GM19240 (cell line): ENCODE data around the gene RBCK1.

Source experiments
- DNase-seq: peaks from one replicate; pipeline ENCODE4 v3.0.0; 2011; ENCODE audit warnings: low spot score; ENCODE audit not compliant: insufficient read length

The RBCK1 gene

DNA sequence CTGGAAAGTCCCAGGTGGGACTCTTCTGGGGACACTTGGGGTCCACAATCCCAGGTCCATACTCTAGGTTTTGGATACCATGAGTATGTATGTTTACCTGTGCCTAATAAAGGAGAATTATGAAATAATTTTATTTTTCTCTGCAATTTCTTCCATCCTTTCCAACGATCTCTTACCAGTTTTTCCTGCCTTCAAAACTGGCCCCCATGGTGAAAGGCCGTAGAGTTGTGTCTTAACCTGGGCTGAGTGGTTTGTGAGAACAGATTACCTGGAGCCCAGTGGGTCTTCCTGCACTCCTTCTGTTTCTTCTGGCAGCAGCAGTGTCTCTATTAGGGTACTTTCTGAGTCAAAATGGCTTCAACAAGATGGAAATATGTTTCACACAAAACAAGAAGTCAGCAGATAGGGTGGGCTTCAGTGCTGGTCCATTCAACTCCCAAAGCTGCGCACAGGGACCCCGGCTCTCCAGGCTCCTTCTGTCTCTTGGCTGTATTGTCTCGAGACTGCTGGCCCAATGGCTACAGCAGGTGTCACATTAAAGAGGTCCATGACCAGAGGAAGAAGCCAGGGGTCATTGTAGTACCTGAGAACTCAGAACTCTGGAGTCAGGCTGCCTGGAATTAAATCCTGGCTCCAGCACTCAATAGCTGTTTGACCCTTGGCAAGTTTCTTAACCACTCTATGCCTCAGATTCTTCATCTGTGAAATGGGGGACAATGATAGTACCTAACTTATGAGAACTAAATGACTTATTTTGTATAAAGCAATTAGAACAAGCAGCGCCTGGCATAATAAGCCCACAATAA lies 10.5 kb upstream of the RBCK1 start:
- DNase-seq, result no peak

DNA sequence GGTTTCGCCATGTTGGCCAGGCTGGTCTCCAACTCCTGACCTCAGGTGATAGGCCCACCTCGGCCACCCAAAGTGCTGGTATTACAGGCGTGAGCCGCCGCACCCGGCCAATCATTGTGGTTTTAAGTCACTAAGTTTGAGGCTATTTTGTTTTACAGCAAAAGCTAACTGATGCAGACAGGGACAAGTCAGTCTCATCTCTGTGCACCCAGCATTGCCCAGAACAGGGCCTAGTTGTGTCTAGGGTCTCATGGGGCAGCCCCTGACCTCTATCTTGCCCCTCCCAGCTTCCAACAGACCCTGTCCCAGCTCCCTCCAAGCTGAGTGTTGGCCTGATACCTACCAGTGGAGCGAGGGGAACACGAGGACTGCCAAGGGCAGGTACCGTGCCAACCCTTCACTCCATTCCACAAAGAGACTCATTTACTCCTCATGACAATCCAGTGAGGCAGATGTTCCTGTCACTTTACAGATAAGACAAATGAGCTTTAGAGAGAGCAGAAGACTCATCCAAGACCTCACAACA lies 8.9 kb upstream of the RBCK1 start:
- no peak for DNase-seq

DNA sequence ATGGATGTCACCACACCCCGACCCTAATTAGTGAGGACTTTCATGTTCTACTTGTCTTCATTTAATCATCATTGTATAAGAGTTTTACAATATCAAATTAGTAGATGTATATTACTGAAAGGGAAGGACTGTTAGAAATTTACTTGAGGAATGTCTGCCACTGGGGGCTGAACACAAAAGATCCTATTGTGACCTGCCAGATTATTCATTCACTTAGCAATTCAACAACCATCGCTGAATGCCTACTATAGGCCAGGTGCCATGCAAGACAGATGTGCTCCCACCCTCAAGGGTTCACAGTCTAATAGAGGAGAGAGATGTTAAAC lies 8.0 kb upstream of the RBCK1 start:
- no peak for DNase-seq

DNA sequence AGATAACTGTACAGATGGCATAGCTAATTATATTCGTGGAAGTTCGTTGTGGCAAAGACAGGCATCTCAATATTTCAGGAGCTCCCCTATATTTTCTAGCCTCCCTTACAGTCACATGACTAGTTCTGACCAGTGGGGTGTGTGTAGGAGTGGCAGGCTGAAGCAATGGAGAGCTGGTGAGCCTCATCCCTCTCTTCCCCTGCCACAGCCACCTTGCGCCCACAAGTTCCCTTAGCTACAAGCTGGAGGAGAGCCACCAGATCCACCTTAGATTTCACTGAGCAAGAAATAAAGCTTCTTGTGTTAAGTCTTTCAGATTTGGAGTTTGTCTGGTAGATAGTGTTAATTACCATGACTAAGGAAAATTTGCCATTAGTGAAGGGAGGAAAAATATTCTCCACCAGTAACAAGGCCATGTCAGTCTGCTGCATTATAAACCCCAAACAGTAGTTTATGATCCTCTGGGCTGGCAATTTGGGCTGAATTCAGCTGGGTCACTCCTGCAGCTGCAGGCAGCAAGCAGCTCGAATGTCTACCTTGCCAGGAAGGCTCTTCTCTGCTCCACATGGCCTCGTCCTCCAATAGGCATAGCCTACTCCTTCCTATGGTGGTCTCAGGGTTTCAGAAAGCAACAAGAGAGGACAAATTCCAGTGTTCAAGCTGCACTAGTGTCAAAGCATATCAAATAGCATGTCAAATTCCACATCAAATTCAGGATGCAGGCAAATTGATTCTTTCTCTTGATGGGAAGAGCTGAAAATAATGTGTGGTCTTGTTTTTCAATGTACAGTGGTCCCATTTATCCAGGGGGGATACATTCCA lies 7.4 kb upstream of the RBCK1 start:
- no peak for DNase-seq

DNA sequence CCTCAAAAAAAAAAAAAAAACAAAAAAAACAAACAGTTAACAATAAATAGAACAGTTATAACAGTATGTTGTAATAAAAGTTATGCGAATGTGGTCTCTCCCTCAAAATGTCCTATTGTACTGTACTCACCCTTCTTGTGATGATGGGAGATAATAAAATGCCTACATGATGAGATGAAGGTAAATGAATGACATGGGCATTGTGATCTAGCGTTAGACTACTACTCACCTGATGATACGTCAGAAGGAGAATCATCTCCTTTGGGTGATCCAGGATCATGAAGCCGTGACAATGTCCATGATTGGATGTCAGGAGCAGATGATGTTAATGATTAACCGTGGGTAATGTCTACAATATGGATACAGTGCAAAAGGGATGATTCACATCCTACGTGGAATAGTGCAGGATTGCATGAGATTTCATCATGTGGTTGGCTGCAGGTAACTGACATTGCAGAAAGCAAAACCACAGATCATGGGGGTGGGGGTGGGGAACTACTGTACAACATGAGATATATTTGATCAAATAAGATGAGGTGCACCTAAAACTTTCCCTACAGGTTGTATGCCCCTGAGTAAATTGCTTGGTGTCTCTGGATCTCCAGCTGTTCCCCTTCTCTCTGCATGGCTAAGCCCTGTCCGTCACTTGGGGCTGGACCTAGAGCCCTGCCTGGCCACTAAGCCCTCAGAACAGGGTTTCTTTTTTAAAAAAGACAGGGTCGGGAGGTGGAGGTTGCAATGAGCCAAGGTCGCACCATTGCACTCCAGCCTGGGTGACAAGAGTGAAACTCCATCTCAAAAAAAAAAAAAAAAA lies 6.2 kb upstream of the RBCK1 start:
- no peak for DNase-seq

DNA sequence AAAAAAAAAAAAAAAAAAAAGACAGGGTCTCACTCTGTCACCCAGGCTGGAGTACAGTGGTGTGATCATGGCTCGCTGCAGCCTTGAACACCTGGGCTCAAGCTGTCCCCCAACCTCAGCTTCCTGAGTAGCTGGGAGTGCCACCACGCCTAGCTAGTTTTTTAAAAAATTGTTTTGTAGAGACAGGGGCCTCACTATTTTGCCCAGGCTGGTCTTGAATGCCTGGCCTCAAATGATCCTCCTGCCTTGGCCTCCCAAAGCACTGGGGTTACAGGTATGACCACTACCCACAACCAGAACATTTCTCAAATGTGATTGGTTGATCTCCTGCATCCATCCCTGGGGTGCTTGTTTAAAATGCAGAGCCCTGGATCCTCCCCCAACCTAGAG lies 5.6 kb upstream of the RBCK1 start:
- no peak for DNase-seq

DNA sequence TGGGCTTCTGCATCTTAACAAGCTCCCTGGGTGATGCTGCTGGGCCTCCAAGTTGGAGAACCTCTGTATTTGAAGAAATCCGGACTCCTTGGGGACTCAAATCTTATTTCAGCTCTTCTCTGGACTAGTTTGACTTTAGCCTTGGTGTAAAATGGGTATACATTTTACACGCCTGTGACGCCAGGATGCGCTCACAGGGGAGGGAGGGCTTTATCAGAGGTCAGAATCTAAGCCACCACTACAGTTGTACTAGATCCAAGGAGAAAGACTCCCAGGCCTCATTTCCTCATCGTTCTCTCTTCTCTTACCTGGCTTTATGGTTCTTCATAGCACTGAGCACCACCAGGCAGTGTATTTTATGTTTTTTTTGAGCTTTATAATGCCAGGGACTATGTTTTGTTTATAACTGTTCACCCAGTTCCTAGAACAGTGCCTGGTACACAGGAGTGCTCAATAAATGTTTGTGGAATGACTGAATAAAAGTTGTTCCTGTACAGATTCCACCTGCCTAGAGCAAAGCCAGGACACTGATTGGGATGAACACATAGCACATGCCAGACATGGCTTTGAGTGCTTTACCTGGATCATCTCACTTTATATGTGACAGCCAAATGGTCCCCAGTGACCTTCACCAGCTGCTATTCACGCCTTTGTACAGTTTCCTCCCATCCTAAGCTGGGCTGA lies 5.1 kb upstream of the RBCK1 start:
- DNase-seq, result no peak

DNA sequence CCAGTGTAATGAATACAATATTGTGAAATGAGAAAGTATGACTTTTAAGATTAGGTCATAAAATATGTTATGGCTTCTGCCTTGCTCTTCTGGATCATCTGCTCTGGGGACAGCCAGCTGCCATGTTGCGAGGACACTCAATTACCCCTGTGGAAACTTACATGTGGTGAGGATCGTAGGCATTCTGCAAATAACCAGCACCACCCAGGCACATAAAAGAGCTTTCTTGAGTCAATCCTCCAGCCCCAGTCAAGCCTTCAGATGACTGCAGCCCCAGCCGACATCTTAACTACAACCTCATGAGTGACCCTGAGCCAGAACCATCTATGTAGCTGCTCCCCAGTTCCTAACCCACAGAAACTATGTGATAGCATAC lies 4.5 kb upstream of the RBCK1 start:
- DNase-seq, result no peak

DNA sequence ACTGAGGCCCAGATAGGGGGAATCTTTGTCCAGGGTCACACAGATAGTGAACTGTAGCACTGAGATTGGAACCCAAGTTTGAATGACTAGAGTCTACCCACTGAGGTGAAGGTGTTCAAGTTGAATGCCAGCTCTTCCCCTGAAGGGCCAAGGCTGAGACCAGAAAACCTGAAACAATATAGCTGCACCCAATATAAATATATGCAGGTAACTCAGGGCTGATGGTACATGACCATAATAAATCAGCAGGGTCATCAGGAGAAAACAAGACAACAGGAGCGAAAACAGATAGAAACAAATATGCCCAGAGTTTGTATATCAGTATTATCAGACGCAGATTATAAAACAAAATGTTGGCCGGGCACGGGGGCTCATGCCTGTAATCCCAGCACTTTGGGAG lies 4.0 kb upstream of the RBCK1 start:
- no peak for DNase-seq

DNA sequence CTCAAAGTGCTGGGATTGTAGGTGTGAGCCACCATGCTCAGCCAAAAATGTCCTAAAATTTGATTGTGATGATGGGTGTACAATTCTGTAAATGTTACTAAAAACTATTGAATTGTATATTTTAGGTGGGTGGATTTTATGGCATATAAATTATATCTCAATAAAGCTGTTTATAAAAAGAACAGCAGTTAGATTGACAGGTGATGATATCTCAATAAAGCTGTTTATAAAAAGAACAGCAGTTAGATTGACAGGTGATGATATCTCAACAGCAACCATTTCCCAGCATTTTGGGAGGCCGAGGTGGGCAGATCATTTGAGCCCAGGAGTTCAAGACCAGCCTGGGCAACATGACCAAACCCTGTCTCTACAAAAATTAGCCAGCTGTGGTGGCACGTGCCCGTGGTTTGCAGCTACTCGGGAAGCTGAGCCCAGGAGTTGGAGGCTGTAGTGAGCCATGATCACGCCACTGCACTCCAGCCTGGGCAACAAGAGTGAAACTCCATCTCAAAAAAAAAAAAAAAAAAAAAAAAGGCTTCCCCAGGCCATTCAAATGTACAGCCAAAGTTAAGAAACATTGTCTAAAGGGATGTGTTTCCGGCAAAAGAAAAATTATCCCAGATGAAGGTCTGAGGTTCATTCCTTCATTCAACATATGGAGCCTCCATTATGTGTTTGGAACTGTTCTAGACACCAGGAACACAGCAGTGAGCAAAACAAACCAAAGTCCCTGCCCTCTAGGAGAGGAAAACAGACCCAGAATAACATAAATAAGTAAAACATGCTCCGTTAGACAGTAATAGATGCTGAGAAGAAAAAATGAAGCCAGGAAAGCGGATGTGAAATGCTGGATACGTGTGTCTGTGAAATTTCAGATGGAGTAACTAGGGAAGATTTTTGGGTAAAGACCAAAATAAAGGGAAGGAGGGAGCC lies 1.6 kb upstream of the RBCK1 start:
- no peak for DNase-seq

DNA sequence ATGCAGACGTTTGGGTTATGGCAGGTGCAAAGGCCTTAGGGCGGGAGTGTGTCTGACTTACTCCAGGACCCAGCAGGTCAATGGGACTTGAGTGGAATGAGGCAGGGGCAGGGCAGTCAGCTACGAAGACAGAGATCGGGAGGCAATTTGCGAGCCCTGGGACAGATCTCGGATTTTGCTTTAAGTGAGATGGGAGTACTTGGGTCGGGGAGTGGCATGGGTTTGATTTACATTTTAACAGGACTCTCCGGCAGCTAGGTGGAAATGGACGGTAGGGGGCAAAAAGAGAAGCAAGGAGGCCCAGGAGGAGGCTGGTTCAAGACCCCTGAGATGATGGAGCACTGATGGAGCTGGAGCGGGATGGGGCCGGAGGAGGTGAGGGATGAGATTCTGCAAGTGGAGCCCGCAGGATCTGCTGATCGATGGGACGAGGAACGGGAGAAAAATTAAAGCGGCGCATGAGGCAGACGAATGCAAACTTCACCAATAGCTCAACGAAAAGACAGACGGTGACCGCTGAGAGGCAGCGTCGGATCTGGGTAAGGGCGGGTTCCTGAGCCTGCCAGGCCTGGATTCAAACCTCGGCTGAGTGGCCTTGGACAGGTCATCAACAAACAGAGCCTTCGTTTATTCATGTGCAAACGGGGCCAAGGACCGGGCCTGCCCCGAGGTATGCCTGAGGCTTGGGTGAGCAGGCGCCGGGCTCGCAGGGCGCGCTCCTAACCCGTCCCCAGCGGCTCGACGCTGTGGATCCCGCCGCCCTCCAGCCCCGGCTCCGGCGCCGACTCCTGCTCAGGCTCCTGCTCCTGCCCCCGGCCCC lies 756 bp upstream of the RBCK1 start:
- peak; percentile 86 for DNase-seq

DNA sequence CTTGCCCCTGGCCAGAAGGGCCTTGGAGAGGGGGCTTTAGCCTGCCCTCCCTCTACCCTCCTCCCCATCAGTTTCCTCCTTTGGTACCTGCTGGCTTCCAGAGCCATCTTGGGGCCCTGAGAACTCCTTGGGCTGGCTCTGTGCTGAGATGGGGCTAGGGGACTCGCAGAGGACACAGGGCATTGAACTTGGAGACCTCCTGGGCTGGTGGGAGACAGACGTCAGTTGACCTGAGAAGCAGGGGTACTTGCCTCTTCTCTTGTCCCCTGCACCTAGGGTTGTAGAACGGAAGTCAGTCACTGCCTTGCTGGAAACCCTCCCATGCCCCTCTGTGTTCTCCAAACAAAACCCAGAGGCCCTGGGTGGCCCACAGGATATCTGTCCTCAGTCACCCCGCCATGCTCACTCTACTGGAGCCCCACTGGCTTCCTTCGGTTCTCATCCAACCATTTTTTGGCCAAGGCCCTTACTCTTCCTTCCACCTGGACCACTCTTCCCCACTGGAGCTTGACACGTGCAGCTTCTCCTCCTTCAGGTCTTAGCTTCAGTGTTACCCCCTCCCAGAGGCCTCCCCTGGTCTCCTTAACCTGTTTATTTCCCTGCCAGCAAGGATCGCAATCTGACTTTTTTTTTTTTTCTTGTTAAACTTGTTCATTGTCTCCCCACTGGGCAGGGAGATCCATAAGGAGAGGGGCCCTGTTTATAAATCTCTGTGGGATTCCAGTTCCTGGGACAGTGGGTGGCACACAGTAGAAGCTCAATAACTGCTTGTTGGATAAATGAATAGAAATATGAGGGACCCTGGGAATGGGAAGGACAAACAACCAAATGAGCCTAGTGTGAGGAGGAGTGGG lies 971 bp downstream of the RBCK1 start:
- no peak for DNase-seq

DNA sequence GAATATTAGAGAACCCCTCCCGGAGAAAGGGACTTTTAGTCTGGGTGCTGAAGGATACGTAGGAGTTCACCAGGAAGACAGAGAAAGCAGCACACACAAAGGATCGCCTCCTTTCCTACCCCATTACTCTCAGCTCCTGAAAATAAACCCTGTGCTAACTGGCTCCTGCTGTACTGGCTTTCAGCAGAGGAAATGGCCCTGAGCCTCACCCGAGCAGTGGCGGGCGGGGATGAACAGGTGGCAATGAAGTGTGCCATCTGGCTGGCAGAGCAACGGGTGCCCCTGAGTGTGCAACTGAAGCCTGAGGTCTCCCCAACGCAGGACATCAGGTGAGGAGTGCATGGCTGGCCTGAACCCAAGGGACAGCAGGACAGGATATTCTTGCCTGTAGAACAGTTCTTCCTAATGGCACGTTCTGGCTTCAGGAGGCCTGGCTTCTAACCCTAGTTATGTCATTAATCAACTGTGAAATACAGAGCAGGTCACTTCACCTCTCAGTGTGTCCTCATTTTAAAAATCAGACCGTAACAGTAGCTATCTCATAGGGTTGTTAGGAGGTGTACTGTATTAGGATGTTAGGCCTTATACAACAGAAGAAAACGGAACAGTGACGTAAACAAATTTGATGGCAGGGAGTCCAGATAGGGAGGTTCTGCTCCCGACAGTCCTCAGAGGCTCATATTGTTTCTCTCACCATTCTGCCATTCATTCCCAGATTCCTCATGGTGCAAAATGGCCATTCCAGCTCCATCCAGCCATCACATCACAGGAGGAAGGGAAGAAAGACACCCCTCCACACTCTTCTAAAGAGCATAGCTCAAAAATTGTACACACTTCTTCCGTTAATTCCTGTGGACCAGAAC lies 1.8 kb downstream of the RBCK1 start:
- no peak for DNase-seq

DNA sequence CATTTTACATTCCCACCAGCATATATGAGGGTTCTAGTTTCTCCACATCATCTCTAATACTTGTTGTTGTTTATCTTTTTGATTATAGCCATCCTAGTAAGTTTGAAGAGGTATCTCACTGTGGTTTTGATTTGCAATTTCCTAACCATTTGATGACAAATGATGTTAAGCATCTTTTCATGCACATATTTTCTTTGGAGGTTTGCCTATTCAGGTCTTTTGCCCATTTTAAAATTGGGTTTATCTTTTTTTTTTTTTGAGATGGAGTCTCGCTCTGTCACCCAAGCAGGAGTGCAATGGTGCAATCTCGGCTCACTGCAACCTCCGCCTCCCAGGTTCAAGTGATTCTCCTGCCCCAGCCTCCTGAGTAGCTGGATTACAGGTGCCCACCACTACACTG lies 4.0 kb downstream of the RBCK1 start:
- DNase-seq, result no peak

DNA sequence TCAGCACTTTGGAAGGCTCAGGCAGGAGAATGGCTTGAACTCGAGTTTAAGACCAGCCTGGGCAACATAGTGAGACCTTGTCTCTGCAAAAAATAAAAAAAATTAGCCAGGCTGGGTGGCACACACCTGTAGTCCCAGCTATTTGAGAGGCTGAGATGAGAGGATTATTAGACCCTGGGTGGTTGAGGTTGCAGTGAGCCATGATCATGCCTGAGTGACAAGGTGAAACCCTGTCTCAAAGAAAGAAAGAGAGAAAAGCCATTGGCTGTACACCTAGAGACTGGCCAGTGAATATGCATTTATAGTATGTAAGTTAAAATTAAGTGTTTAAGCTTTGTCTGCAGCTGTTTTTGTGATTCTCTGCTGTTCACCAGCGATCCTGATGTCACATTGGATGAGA lies 6.1 kb downstream of the RBCK1 start:
- DNase-seq, result no peak

DNA sequence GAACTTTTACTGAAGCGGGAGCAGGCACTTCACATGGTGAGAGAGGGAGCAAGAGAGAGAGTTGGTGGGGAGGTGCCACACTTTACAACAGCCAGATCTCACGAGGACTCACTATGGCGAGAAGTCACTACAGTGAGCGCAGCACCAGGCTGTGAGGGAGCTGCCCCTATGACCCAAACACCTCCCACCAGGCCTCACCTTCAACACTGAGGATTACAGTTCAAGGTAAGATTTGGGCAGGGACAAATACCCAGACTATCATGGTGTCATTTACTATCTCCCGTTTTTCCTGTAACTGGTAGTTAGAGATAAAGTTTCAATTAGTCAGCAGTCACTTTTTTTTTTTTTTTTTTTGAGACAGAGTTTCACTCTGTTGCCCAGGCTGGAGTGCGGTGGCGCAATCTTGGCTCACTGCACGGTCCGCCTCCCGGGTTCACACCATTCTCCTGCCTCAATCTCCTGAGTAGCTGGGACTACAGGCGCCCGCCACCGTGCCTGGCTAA lies 7.8 kb downstream of the RBCK1 start:
- no peak for DNase-seq
